HepG2 (cell line): ENCODE measurements around the gene CCDC122. TPM values are rescaled to one million over a fixed set of nuclear protein-coding genes. Genes with fewer than 3 reads are reported as not detected.

Experiments used
- FIP1L1 ChIP-seq: fragments of 200-400 bp; formaldehyde crosslinking; IDR thresholded peaks from 2 replicates; pipeline ENCODE4 v1.6.1; 2018; ENCODE audit warnings: low read depth, mild to moderate bottlenecking, low read length, moderate library complexity, borderline replicate concordance; ENCODE audit not compliant: insufficient read depth
- GABPB1 ChIP-seq: IDR thresholded peaks from 2 replicates; pipeline ENCODE4 v1.6.1; 2016; ENCODE audit warnings: mild to moderate bottlenecking, missing genetic modification reagents, moderate library complexity, missing compliant biosample characterization
- HDAC6 ChIP-seq: fragments of 200-600 bp; sonication (generic); IDR thresholded peaks from 2 replicates; pipeline ENCODE4 v1.7.0; 2017; ENCODE audit warnings: mild to moderate bottlenecking, antibody characterized with exemption, low read length, low read depth
- HES4 ChIP-seq: sonication (generic); formaldehyde crosslinking; IDR thresholded peaks from 2 replicates; pipeline ENCODE4 v1.9.0; 2021; ENCODE audit warnings: mild to moderate bottlenecking, missing genetic modification reagents, borderline replicate concordance
- HMG20B ChIP-seq: conservative IDR thresholded peaks from 2 replicates; pipeline ENCODE4 v1.6.1; 2016; ENCODE audit warnings: missing genetic modification reagents, missing compliant biosample characterization
- HNRNPL ChIP-seq: fragments of 200-400 bp; formaldehyde crosslinking; IDR thresholded peaks from 2 replicates; pipeline ENCODE4 v1.6.1; 2017; ENCODE audit warnings: mild to moderate bottlenecking, low read depth, low read length
- HNRNPLL ChIP-seq: fragments of 200-400 bp; formaldehyde crosslinking; IDR thresholded peaks from 2 replicates; pipeline ENCODE4 v1.6.1; 2017; ENCODE audit warnings: mild to moderate bottlenecking, low read depth, low read length; ENCODE audit not compliant: poor library complexity, severe bottlenecking
- MBD4 ChIP-seq: IDR thresholded peaks from 2 replicates; pipeline ENCODE4 v1.6.1; 2012; ENCODE audit warnings: low read length, inconsistent platforms, borderline replicate concordance
- POLR2A ChIP-seq, 2 experiments: IDR thresholded peaks; 2 replicates each; pipeline ENCODE4 v1.6.1; 2011; ENCODE audit warnings: low read depth in 2 of 2, low read length in 2 of 2, mild to moderate bottlenecking in 1 of 2, moderate library complexity in 1 of 2; ENCODE audit not compliant: insufficient read depth in 1 of 2
- PRMT3 ChIP-seq: sonication (generic); formaldehyde crosslinking; IDR thresholded peaks from 2 replicates; pipeline ENCODE4 v1.8.1; 2022; ENCODE audit warnings: low read depth, mild to moderate bottlenecking, moderate library complexity, missing genetic modification reagents, borderline replicate concordance
- TAF1 ChIP-seq: sonication (generic); formaldehyde crosslinking; IDR thresholded peaks from 2 replicates; pipeline ENCODE4 v1.4.0; 2020; ENCODE audit warnings: missing genetic modification reagents
- TCF7L2 ChIP-seq: IDR thresholded peaks from 2 replicates; pipeline ENCODE4 v1.6.1; 2011; ENCODE audit warnings: mild to moderate bottlenecking, low read depth, low read length, moderate library complexity
- YEATS4 ChIP-seq: sonication (generic); formaldehyde crosslinking; IDR thresholded peaks from 2 replicates; pipeline ENCODE4 v1.4.0; 2020; ENCODE audit warnings: missing genetic modification reagents, borderline replicate concordance
- ZNF225 ChIP-seq: sonication (generic); formaldehyde crosslinking; IDR thresholded peaks from 2 replicates; pipeline ENCODE4 v1.4.0; 2020; ENCODE audit warnings: mild to moderate bottlenecking, missing genetic modification reagents
- ZNF33B ChIP-seq: sonication (generic); formaldehyde crosslinking; IDR thresholded peaks from 2 replicates; pipeline ENCODE4 v1.5.1; 2020; ENCODE audit warnings: mild to moderate bottlenecking, missing genetic modification reagents
- ZNF563 ChIP-seq: sonication (generic); formaldehyde crosslinking; IDR thresholded peaks from 2 replicates; pipeline ENCODE4 v1.8.0; 2022; ENCODE audit warnings: mild to moderate bottlenecking, moderate library complexity, missing genetic modification reagents
- ZNF777 ChIP-seq: sonication (generic); formaldehyde crosslinking; IDR thresholded peaks from 2 replicates; pipeline ENCODE4 v1.4.0; 2020; ENCODE audit warnings: missing genetic modification reagents
- ZNF891 ChIP-seq: sonication (generic); formaldehyde crosslinking; IDR thresholded peaks from 2 replicates; pipeline ENCODE4 v1.5.0; 2020; ENCODE audit warnings: mild to moderate bottlenecking, missing genetic modification reagents
- ZSCAN25 ChIP-seq: sonication (generic); formaldehyde crosslinking; IDR thresholded peaks from 2 replicates; pipeline ENCODE4 v1.8.0; 2022; ENCODE audit warnings: mild to moderate bottlenecking, missing genetic modification reagents
- polyA plus RNA-seq, 8 experiments: library from polyadenylated mRNA; depleted of rRNA in 3 of 8; stranded (reverse) in 7 of 8; unstranded in 1 of 8; fragments of >200 nt; fragmentation: Illumina TruSeq in 4 of 8; extraction: Trizol in 4 of 8; gene quantifications; 2 replicates each; pipeline versions ENCODE4 v1.2.1 to v1.2.3, GENCODE V29; 2011 to 2016; ENCODE audit warnings: low read depth in 4 of 8, missing spikeins in 1 of 8, mixed read lengths in 1 of 8; ENCODE audit not compliant: insufficient read depth in 1 of 8
- total RNA-seq, 5 experiments: library from RNA; depleted of rRNA; stranded (reverse); fragments of >200 nt; fragmentation: Illumina TruSeq; extraction: Trizol; gene quantifications; 2 replicates each; pipeline ENCODE4 v1.2.3, GENCODE V29; 2016; ENCODE audit warnings: low read depth in 1 of 5
- TF ChIP-seq, protein P1 (sequence below): sonication (generic); formaldehyde crosslinking; IDR thresholded peaks from 2 replicates; pipeline ENCODE4 v1.4.0; 2020; ENCODE audit warnings: missing genetic modification reagents, low read depth, mild to moderate bottlenecking, borderline replicate concordance
- TF ChIP-seq, protein P2 (sequence below): sonication (generic); formaldehyde crosslinking; IDR thresholded peaks from 2 replicates; pipeline ENCODE4 v1.5.0; 2020; ENCODE audit warnings: mild to moderate bottlenecking, missing genetic modification reagents, borderline replicate concordance
- TF ChIP-seq, protein P3 (sequence below): sonication (generic); formaldehyde crosslinking; IDR thresholded peaks from 2 replicates; pipeline ENCODE4 v1.8.0; 2022; ENCODE audit warnings: missing genetic modification reagents, mild to moderate bottlenecking, borderline replicate concordance
- TF ChIP-seq, protein P4 (sequence below): fragments of 450-650 bp; IDR thresholded peaks from 2 replicates; pipeline ENCODE4 v1.6.1; 2016

CCDC122 gene
- total and polyA plus RNA-seq, 2 of the 13 experiments (the other 11 are each of a cell fraction or from before 2014, with no cell fraction given) = 0.32 to 3.5 TPM

DNA sequence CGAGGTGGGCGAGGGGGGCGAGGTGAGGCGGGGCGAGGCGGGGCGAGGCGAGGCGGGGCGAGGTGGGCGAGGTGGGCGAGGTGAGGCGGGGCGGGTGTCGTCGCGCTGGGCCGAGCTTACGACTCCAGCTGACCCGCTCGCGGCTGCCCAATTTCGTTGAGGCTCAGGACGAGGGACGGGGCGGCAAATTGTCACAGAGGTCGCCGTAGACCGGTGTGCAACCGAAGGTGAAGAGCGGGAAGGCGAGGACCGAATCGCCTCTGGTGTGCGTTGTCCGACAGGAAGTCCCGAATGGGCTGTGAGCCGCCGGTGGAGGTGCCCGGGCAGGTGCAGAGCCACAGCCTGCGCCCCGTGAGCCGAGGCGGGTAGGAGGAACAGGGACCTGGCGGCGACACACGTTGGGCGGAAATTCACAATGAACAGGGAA, 228 bp upstream of the CCDC122 start, which contains the start of gene LACC1 (continued):
- TF ChIP-seq, protein P1, sequence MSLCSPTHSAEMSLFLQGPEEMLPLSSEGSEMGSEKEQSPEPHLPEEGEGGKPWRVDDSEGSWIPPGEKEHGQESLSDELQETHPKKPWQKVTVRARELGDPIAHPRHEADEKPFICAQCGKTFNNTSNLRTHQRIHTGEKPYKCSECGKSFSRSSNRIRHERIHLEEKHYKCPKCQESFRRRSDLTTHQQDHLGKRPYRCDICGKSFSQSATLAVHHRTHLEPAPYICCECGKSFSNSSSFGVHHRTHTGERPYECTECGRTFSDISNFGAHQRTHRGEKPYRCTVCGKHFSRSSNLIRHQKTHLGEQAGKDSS (CRISPR knock-in tag) = no peak
- TF ChIP-seq YEATS4 (CRISPR knock-in tag) = peak; percentile 13; the same call in 1 of the 2 replicates
- TF ChIP-seq ZSCAN25 (CRISPR knock-in tag) = peak; percentile 94
- 0 out of 2 replicates have a peak, but pooled peaks have one; percentile 1 for TF ChIP-seq HES4 (CRISPR knock-in tag)
- no peak for TF ChIP-seq POLR2A (IDR thresholded peaks at IDR 0.05; ENCODE audit: insufficient read depth in 1 of 2, low read depth in 2 of 2, low read length in 2 of 2)
- no peak for TF ChIP-seq HDAC6
- no peak for TF ChIP-seq PRMT3 (CRISPR knock-in tag)
- TF ChIP-seq HNRNPL = peak; percentile 48; the same call in 1 of the 2 replicates
- TF ChIP-seq, protein P2, sequence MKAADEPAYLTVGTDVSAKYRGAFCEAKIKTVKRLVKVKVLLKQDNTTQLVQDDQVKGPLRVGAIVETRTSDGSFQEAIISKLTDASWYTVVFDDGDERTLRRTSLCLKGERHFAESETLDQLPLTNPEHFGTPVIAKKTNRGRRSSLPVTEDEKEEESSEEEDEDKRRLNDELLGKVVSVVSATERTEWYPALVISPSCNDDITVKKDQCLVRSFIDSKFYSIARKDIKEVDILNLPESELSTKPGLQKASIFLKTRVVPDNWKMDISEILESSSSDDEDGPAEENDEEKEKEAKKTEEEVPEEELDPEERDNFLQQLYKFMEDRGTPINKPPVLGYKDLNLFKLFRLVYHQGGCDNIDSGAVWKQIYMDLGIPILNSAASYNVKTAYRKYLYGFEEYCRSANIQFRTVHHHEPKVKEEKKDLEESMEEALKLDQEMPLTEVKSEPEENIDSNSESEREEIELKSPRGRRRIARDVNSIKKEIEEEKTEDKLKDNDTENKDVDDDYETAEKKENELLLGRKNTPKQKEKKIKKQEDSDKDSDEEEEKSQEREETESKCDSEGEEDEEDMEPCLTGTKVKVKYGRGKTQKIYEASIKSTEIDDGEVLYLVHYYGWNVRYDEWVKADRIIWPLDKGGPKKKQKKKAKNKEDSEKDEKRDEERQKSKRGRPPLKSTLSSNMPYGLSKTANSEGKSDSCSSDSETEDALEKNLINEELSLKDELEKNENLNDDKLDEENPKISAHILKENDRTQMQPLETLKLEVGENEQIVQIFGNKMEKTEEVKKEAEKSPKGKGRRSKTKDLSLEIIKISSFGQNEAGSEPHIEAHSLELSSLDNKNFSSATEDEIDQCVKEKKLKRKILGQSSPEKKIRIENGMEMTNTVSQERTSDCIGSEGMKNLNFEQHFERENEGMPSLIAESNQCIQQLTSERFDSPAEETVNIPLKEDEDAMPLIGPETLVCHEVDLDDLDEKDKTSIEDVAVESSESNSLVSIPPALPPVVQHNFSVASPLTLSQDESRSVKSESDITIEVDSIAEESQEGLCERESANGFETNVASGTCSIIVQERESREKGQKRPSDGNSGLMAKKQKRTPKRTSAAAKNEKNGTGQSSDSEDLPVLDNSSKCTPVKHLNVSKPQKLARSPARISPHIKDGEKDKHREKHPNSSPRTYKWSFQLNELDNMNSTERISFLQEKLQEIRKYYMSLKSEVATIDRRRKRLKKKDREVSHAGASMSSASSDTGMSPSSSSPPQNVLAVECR (CRISPR knock-in tag) = 0 out of 2 replicates have a peak, but pooled peaks have one; percentile 14
- TF ChIP-seq MBD4 = no peak
- TF ChIP-seq FIP1L1 = no peak
- TF ChIP-seq TAF1 (CRISPR knock-in tag) = peak; percentile 11; the same call in 1 of the 2 replicates
- TF ChIP-seq ZNF777 (CRISPR knock-in tag) = peak; percentile 47; the same call in 1 of the 2 replicates
- peak; percentile 3; the same call in 1 of the 2 replicates for TF ChIP-seq GABPB1 (CRISPR knock-in tag)
- TF ChIP-seq HNRNPLL = peak; percentile 17
- no peak for TF ChIP-seq ZNF891 (CRISPR knock-in tag)
- TF ChIP-seq ZNF563 (CRISPR knock-in tag) = peak; percentile 8; the same call in 1 of the 2 replicates
- no peak for TF ChIP-seq ZNF225 (CRISPR knock-in tag)
- TF ChIP-seq, protein P3, sequence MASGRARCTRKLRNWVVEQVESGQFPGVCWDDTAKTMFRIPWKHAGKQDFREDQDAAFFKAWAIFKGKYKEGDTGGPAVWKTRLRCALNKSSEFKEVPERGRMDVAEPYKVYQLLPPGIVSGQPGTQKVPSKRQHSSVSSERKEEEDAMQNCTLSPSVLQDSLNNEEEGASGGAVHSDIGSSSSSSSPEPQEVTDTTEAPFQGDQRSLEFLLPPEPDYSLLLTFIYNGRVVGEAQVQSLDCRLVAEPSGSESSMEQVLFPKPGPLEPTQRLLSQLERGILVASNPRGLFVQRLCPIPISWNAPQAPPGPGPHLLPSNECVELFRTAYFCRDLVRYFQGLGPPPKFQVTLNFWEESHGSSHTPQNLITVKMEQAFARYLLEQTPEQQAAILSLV (CRISPR knock-in tag) = 0 out of 2 replicates have a peak, but pooled peaks have one; percentile 14
- no peak for TF ChIP-seq HMG20B (CRISPR knock-in tag)
- no peak for TF ChIP-seq ZNF33B (CRISPR knock-in tag)
- no peak for TF ChIP-seq TCF7L2
- TF ChIP-seq, protein P4, sequence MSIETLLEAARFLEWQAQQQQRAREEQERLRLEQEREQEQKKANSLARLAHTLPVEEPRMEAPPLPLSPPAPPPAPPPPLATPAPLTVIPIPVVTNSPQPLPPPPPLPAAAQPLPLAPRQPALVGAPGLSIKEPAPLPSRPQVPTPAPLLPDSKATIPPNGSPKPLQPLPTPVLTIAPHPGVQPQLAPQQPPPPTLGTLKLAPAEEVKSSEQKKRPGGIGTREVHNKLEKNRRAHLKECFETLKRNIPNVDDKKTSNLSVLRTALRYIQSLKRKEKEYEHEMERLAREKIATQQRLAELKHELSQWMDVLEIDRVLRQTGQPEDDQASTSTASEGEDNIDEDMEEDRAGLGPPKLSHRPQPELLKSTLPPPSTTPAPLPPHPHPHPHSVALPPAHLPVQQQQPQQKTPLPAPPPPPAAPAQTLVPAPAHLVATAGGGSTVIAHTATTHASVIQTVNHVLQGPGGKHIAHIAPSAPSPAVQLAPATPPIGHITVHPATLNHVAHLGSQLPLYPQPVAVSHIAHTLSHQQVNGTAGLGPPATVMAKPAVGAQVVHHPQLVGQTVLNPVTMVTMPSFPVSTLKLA = no peak
